KMS-11 (cell line): ENCODE results near the gene CELF4.

Experiments used
- H2AFZ ChIP-seq: fragments of 200-600 bp; sonication (generic); 2 replicates; pipeline ENCODE4 v1.6.1; 2016; ENCODE audit warnings: antibody characterized with exemption, mixed run types, low read depth
- H3K27ac ChIP-seq: fragments of 200-600 bp; sonication (generic); 2 replicates; pipeline ENCODE4 v1.6.1; 2016; ENCODE audit warnings: mild to moderate bottlenecking, mixed run types
- H3K27me3 ChIP-seq: fragments of 200-600 bp; sonication (generic); 2 replicates; pipeline ENCODE4 v1.6.1; 2017; ENCODE audit warnings: mild to moderate bottlenecking, low read depth, mixed run types, moderate library complexity; ENCODE audit not compliant: insufficient read depth
- H3K36me3 ChIP-seq: fragments of 200-600 bp; sonication (generic); 2 replicates; pipeline ENCODE4 v1.6.1; 2017; ENCODE audit warnings: mild to moderate bottlenecking, mixed run types; ENCODE audit not compliant: insufficient read depth
- H3K4me1 ChIP-seq: fragments of 200-600 bp; sonication (generic); 2 replicates; pipeline ENCODE4 v1.6.1; 2016; ENCODE audit warnings: mild to moderate bottlenecking, low read depth, mixed run types; ENCODE audit not compliant: poor library complexity, severe bottlenecking
- H3K4me2 ChIP-seq: fragments of 200-600 bp; sonication (generic); 2 replicates; pipeline ENCODE4 v1.7.0; 2016; ENCODE audit warnings: mild to moderate bottlenecking, mixed run types
- H3K4me3 ChIP-seq: fragments of 200-600 bp; sonication (generic); IDR thresholded peaks from 2 replicates; pipeline ENCODE4 v1.6.1; 2017; ENCODE audit warnings: low read depth, low read length, mixed read lengths; ENCODE audit not compliant: insufficient read depth
- H3K79me2 ChIP-seq: fragments of 200-600 bp; sonication (generic); 2 replicates; pipeline ENCODE4 v1.6.1; 2016; ENCODE audit warnings: low read depth, mixed run types; ENCODE audit not compliant: insufficient read depth
- H3K9ac ChIP-seq: fragments of 200-600 bp; sonication (generic); 2 replicates; pipeline ENCODE4 v1.6.1; 2016; ENCODE audit warnings: mild to moderate bottlenecking, mixed run types
- H4K20me1 ChIP-seq: fragments of 200-600 bp; sonication (generic); 2 replicates; pipeline ENCODE4 v1.6.1; 2016; ENCODE audit warnings: mild to moderate bottlenecking, mixed run types; ENCODE audit not compliant: insufficient read depth
- CTCF ChIP-seq: fragments of 200-600 bp; sonication (generic); conservative IDR thresholded peaks from 2 replicates; pipeline ENCODE4 v1.6.1; 2017; ENCODE audit warnings: low read depth, mild to moderate bottlenecking, antibody characterized with exemption, low read length, moderate library complexity, mixed read lengths

CELF4 gene

GRCh38 chr18:37286801-37287200 lies 278.8 kb downstream of the CELF4 start:
- no peak overlapping the region for H3K27ac ChIP-seq
- no peak for TF ChIP-seq CTCF
- no peak overlapping the region for H3K4me2 ChIP-seq
- H3K9ac ChIP-seq: no peak overlapping the region
- no peaks in the 10 kb centered on the region for H3K4me1 ChIP-seq
- H4K20me1 ChIP-seq: no peaks in the 10 kb centered on the region
- no peak overlapping the region for H2AFZ ChIP-seq
- H3K36me3 ChIP-seq: no peaks in the 10 kb centered on the region
- no peaks in the 10 kb centered on the region for H3K79me2 ChIP-seq
- no peak overlapping the region for H3K4me3 ChIP-seq
- H3K27me3 ChIP-seq: no peaks in the 10 kb centered on the region

GRCh38 chr18:37285825-37286224 lies 279.8 kb downstream of the CELF4 start:
- H4K20me1 ChIP-seq: no peaks in the 10 kb centered on the region
- H3K9ac ChIP-seq: no peak overlapping the region
- no peak for TF ChIP-seq CTCF
- no peak overlapping the region for H3K4me2 ChIP-seq
- no peaks in the 10 kb centered on the region for H3K36me3 ChIP-seq
- H3K27me3 ChIP-seq: no peaks in the 10 kb centered on the region
- H3K79me2 ChIP-seq: no peaks in the 10 kb centered on the region
- no peaks in the 10 kb centered on the region for H3K4me1 ChIP-seq
- H2AFZ ChIP-seq: no peak overlapping the region
- no peak overlapping the region for H3K4me3 ChIP-seq
- H3K27ac ChIP-seq: no peak overlapping the region

GRCh38 chr18:37284260-37284659 lies 281.3 kb downstream of the CELF4 start:
- Histone ChIP-seq H3K36me3 (no peaks in the 10 kb centered on the region), H3K27ac (no peak overlapping the region), H2AFZ (no peak overlapping the region), H3K4me1 (no peaks in the 10 kb centered on the region), H3K4me3 (no peak overlapping the region), H3K79me2 (no peaks in the 10 kb centered on the region), H3K4me2 (no peak overlapping the region), H3K9ac (no peak overlapping the region), H4K20me1 (no peaks in the 10 kb centered on the region), H3K27me3 (no peaks in the 10 kb centered on the region)
- TF ChIP-seq CTCF: no peak

GRCh38 chr18:37282386-37283037 lies 283.1 kb downstream of the CELF4 start:
- Histone ChIP-seq H4K20me1 (no peaks in the 10 kb centered on the region), H3K4me2 (no peak overlapping the region), H3K4me3 (no peak overlapping the region), H3K4me1 (no peaks in the 10 kb centered on the region), H3K27ac (no peak overlapping the region), H2AFZ (no peak overlapping the region), H3K27me3 (no peaks in the 10 kb centered on the region), H3K36me3 (no peaks in the 10 kb centered on the region), H3K79me2 (no peaks in the 10 kb centered on the region), H3K9ac (no peak overlapping the region)
- peak; percentile 51; the same call in 1 of the 2 replicates for TF ChIP-seq CTCF
